Trophoblast cell (in vitro differentiated cells and primary cell): Measurements from ENCODE around the gene NPL.

Source experiments
- DNase-seq, 2 donors: peaks; one replicate each; pipeline ENCODE4 v3.0.0-alpha.2; 2016
- H2AFZ ChIP-seq: 2 replicates; pipeline ENCODE4 v1.6.1; 2013; ENCODE audit warnings: low read length, moderate library complexity, mild to moderate bottlenecking; ENCODE audit not compliant: insufficient read depth, poor library complexity
- H2AK5ac ChIP-seq: 2 replicates; pipeline ENCODE4 v1.6.1; 2013; ENCODE audit warnings: mild to moderate bottlenecking, low read length
- H2BK120ac ChIP-seq: 2 replicates; pipeline ENCODE4 v1.6.1; 2013; ENCODE audit warnings: low read length, mild to moderate bottlenecking, moderate library complexity; ENCODE audit not compliant: insufficient read depth, poor library complexity
- H2BK12ac ChIP-seq: 2 replicates; pipeline ENCODE4 v1.6.1; 2013; ENCODE audit warnings: mild to moderate bottlenecking, low read length, moderate library complexity
- H2BK5ac ChIP-seq: 2 replicates; pipeline ENCODE4 v1.6.1; 2013; ENCODE audit warnings: low read length, low read depth, moderate library complexity, mild to moderate bottlenecking; ENCODE audit not compliant: poor library complexity
- H3K14ac ChIP-seq: 2 replicates; pipeline ENCODE4 v1.6.1; 2013; ENCODE audit warnings: mild to moderate bottlenecking, low read length
- H3K18ac ChIP-seq: 2 replicates; pipeline ENCODE4 v1.6.1; 2013; ENCODE audit warnings: mild to moderate bottlenecking, low read length
- H3K23ac ChIP-seq: 2 replicates; pipeline ENCODE4 v1.6.1; 2013; ENCODE audit warnings: low read length
- H3K27ac ChIP-seq: 2 replicates; pipeline ENCODE4 v1.5.1; 2013; ENCODE audit warnings: low read depth, mild to moderate bottlenecking, inconsistent platforms, low read length, moderate library complexity
- H3K27me3 ChIP-seq: 2 replicates; pipeline ENCODE4 v1.6.1; 2013; ENCODE audit warnings: inconsistent platforms, mild to moderate bottlenecking, low read length, moderate library complexity; ENCODE audit not compliant: insufficient read depth
- H3K36me3 ChIP-seq, 2 experiments: 1 replicate in 1 of 2; 2 replicates in 1 of 2; pipeline ENCODE4 v1.6.1; 2013; ENCODE audit warnings: low read length in 2 of 2, mild to moderate bottlenecking in 2 of 2, moderate library complexity in 1 of 2; ENCODE audit not compliant: insufficient read depth in 2 of 2, control insufficient read depth in 1 of 2
- H3K4ac ChIP-seq: 2 replicates; pipeline ENCODE4 v1.6.1; 2013; ENCODE audit warnings: low read depth, mild to moderate bottlenecking, low read length, moderate library complexity
- H3K4me1 ChIP-seq, 2 experiments: 1 replicate in 1 of 2; 2 replicates in 1 of 2; pipeline ENCODE4 v1.6.1; 2013; ENCODE audit warnings: low read length in 2 of 2, mild to moderate bottlenecking in 2 of 2, moderate library complexity in 1 of 2; ENCODE audit not compliant: insufficient read depth in 2 of 2, control insufficient read depth in 1 of 2
- H3K4me2 ChIP-seq: 2 replicates; pipeline ENCODE4 v1.6.1; 2013; ENCODE audit warnings: inconsistent platforms, mild to moderate bottlenecking, low read length, moderate library complexity
- H3K4me3 ChIP-seq: 2 replicates; pipeline ENCODE4 v1.5.1; 2013; ENCODE audit warnings: mild to moderate bottlenecking, low read depth, low read length, inconsistent platforms
- H3K79me1 ChIP-seq: one replicate; pipeline ENCODE4 v1.6.1; 2013; ENCODE audit warnings: low read length
- H3K79me2 ChIP-seq: 2 replicates; pipeline ENCODE4 v1.6.1; 2013; ENCODE audit warnings: low read length, mild to moderate bottlenecking; ENCODE audit not compliant: control insufficient read depth, insufficient read depth, poor library complexity
- H3K9ac ChIP-seq: 2 replicates; pipeline ENCODE4 v1.6.1; 2013; ENCODE audit warnings: mild to moderate bottlenecking, low read length
- H3K9me3 ChIP-seq: 2 replicates; pipeline ENCODE4 v1.6.1; 2013; ENCODE audit warnings: low read depth, mild to moderate bottlenecking, control low read depth, inconsistent platforms, low read length; ENCODE audit not compliant: insufficient read depth
- H4K12ac ChIP-seq: 2 replicates; pipeline ENCODE4 v1.6.1; 2013; ENCODE audit warnings: low read depth, mild to moderate bottlenecking, low read length, moderate library complexity
- H4K8ac ChIP-seq: 2 replicates; pipeline ENCODE4 v1.6.1; 2013; ENCODE audit warnings: low read depth, mild to moderate bottlenecking, low read length, moderate library complexity
- H4K91ac ChIP-seq: one replicate; pipeline ENCODE4 v1.6.1; 2013; ENCODE audit warnings: low read depth, mild to moderate bottlenecking, low read length, moderate library complexity
- WGBS: extraction: QIAGEN DNeasy Blood & Tissue Kit; methylation state at CpG from one replicate; pipeline ENCODE4 v1.1.7; 2013; ENCODE audit warnings: missing lambda C conversion rate; ENCODE audit not compliant: insufficient read length, insufficient coverage; ENCODE audit errors: extremely low coverage; 5-methylcytosine and 5-hydroxymethylcytosine counted together

The NPL gene

DNA sequence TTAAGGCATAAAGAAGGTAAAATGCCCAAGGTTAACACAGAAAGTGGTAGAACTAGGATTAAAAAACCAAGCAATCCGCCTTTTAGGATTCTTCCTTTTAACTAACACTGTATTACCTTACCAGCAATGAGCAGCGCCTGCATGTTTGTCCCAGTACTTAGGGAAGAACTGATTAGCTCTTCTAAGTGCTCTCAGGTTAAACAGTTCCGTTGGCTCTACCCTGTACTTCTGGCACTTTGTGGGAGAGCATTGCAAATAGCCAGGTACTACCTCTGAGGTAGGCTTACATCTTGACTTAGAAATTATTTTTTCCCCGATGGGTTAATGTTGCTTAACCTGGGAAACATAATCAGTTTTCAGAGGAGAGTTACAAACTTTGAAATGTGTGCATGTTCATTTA lies 71.1 kb downstream of the NPL start:
- Histone ChIP-seq H3K23ac (no peak overlapping the region), H2BK120ac (no peak overlapping the region), H3K4me2 (no peak overlapping the region), H2AK5ac (no peak overlapping the region), H3K4me1 (no peaks in the 10 kb centered on the region), H3K27me3 (no peaks in the 10 kb centered on the region), H4K12ac (no peak overlapping the region), H2BK5ac (no peak overlapping the region), H3K9ac (no peak overlapping the region), H3K79me1 (no peaks in the 10 kb centered on the region), H3K9me3 (no peaks in the 10 kb centered on the region), H3K36me3 (peaks cover 15 to 38% of the 10 kb centered on the region in 2 experiments), H3K18ac (no peak overlapping the region), H2AFZ (no peak overlapping the region), H3K14ac (no peak overlapping the region), H3K4me3 (no peak overlapping the region), H4K8ac (no peak overlapping the region), H4K91ac (no peak overlapping the region), H3K4ac (no peak overlapping the region), H3K27ac (no peak overlapping the region), H3K79me2 (no peaks in the 10 kb centered on the region), H2BK12ac (no peak overlapping the region)
- no CpG with 5 or more reads among the region's 4 CpGs for WGBS
- DNase-seq: no peak

DNA sequence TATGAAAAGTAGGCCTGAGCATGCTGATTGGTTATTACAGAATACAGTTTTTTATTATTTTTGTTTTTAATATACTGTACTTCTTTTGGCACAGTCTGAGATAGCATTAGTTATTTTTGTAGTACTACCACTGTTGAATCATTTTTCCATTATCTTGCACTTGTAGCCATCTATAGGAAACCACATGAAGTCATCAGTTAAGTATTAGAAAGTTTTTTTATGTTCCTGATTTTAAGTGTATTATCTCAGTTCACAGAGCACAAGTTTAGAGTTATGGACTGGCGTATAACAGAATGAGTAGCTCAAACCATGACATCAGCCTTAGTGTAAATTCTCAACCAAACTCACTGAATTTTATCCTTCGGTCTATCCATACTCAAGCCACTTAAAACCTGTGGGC lies 72.4 kb downstream of the NPL start:
- H2AK5ac ChIP-seq: no peak overlapping the region
- peaks cover 12 to 33% of the 10 kb centered on the region in 2 experiments for H3K36me3 ChIP-seq
- no peaks in the 10 kb centered on the region for H3K79me2 ChIP-seq
- H2BK12ac ChIP-seq: no peak overlapping the region
- H2BK5ac ChIP-seq: no peak overlapping the region
- no peak overlapping the region for H3K27ac ChIP-seq
- H3K4ac ChIP-seq: no peak overlapping the region
- H3K4me3 ChIP-seq: no peak overlapping the region
- H3K9me3 ChIP-seq: no peaks in the 10 kb centered on the region
- no peak overlapping the region for H3K18ac ChIP-seq
- H3K23ac ChIP-seq: no peak overlapping the region
- H3K4me2 ChIP-seq: no peak overlapping the region
- no peaks in the 10 kb centered on the region for H3K27me3 ChIP-seq
- no peaks in the 10 kb centered on the region for H3K79me1 ChIP-seq
- H3K14ac ChIP-seq: no peak overlapping the region
- no peak overlapping the region for H4K8ac ChIP-seq
- no peak overlapping the region for H2BK120ac ChIP-seq
- no peak overlapping the region for H4K12ac ChIP-seq
- H3K4me1 ChIP-seq: no peaks in the 10 kb centered on the region
- H2AFZ ChIP-seq: no peak overlapping the region
- no CpG with 5 or more reads among the region's 2 CpGs for WGBS
- DNase-seq: no peak
- no peak overlapping the region for H4K91ac ChIP-seq
- no peak overlapping the region for H3K9ac ChIP-seq

- no peak overlapping the region for H3K9ac ChIP-seq
- no peaks in the 10 kb centered on the region for H3K4me1 ChIP-seq
- no peak overlapping the region for H2BK12ac ChIP-seq
- H3K79me2 ChIP-seq: no peaks in the 10 kb centered on the region
- no peak overlapping the region for H4K12ac ChIP-seq
- H3K79me1 ChIP-seq: no peaks in the 10 kb centered on the region
- no peaks in the 10 kb centered on the region for H3K27me3 ChIP-seq
- no peak overlapping the region for H3K4me2 ChIP-seq
- H2BK120ac ChIP-seq: no peak overlapping the region
- no peak overlapping the region for H2AFZ ChIP-seq
- no peak for DNase-seq
- H3K9me3 ChIP-seq: no peaks in the 10 kb centered on the region
- no peak overlapping the region for H2AK5ac ChIP-seq
- no peak overlapping the region for H4K8ac ChIP-seq
- H4K91ac ChIP-seq: no peak overlapping the region
- peaks cover 16 to 37% of the 10 kb centered on the region in 2 experiments for H3K36me3 ChIP-seq
- H3K4me3 ChIP-seq: no peak overlapping the region
- no peak overlapping the region for H3K27ac ChIP-seq
- H3K4ac ChIP-seq: no peak overlapping the region
- WGBS: no CpG with 5 or more reads among the region's 1 CpG
- H2BK5ac ChIP-seq: no peak overlapping the region
- no peak overlapping the region for H3K14ac ChIP-seq
- H3K18ac ChIP-seq: no peak overlapping the region
- H3K23ac ChIP-seq: no peak overlapping the region
Observed at GRCh38 chr1:182862827-182863226, 73.3 kb downstream of the NPL start.

DNA sequence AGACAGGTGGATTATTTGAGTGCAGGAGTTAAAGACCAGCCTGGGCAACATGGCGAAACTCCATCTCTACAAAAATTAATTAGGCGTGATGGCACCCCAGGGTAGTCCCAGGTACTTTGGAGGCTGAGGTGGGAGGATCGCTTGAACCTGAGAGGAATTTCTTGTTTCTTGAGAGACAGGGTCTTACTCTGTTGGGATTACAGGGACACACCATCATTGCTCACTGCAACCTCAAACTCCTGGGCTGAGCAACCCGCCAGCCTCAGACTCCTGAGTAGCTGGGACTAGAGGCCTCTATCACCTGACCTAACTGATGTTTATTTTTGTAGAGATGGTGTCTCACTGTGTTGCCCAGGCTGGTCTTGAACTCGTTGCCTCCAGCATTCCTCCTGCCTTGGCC lies 74.4 kb downstream of the NPL start:
- no peak overlapping the region for H3K23ac ChIP-seq
- H3K4me3 ChIP-seq: no peak overlapping the region
- no peaks in the 10 kb centered on the region for H3K79me1 ChIP-seq
- no peak overlapping the region for H2AFZ ChIP-seq
- H3K27me3 ChIP-seq: no peaks in the 10 kb centered on the region
- H3K79me2 ChIP-seq: no peaks in the 10 kb centered on the region
- H3K9me3 ChIP-seq: peaks cover under 1% of the 10 kb centered on the region
- no peak overlapping the region for H4K91ac ChIP-seq
- no peaks in the 10 kb centered on the region for H3K4me1 ChIP-seq
- no peak overlapping the region for H3K4ac ChIP-seq
- H4K8ac ChIP-seq: no peak overlapping the region
- WGBS: no CpG with 5 or more reads among the region's 5 CpGs
- no peak overlapping the region for H3K18ac ChIP-seq
- H3K14ac ChIP-seq: no peak overlapping the region
- peaks cover 16 to 33% of the 10 kb centered on the region in 2 experiments for H3K36me3 ChIP-seq
- H4K12ac ChIP-seq: no peak overlapping the region
- DNase-seq: no peak
- H2BK12ac ChIP-seq: no peak overlapping the region
- no peak overlapping the region for H3K27ac ChIP-seq
- H3K4me2 ChIP-seq: no peak overlapping the region
- H2BK5ac ChIP-seq: no peak overlapping the region
- H2AK5ac ChIP-seq: no peak overlapping the region
- no peak overlapping the region for H2BK120ac ChIP-seq
- no peak overlapping the region for H3K9ac ChIP-seq
